Left colon (tissue), 2 donors: Measurements from ENCODE around the gene MMP23B. TPM values are rescaled to one million over a fixed set of nuclear protein-coding genes. Genes with fewer than 3 reads are reported as not detected.
"Not testable (repeated sequence)": the region's sequence is repeated elsewhere in the genome, so short reads cannot be mapped to it uniquely, and the experiment has no call there.

Experiments used
- ATAC-seq: fragments of 200-7000 bp; cut with Tn5 transposase; one replicate; pipeline ENCODE4 v1.9.1; 2020; ENCODE audit warnings: mild to moderate bottlenecking, moderate library complexity
- DNase-seq, 2 donors: peaks; one replicate each; pipeline ENCODE4 v3.0.0-alpha.2; 2020
- intact Hi-C, 2 donors: fragments of 100-400 bp; cut with DNase I in 1 of 2; cut with micrococcal nuclease in 1 of 2; formaldehyde crosslinking; loops; one replicate each; pipeline versions ENCODE4 v1.11.2 to v1.14.0; 2022; cut with DNase I, micrococcal nuclease
- total RNA-seq, 2 donors: library from RNA; stranded (reverse); fragmentation: NEBNext Ultra II Directional; extraction: Animal tissue kit (Norgen Biotek cat#: 25700); gene quantifications; one replicate each; pipeline ENCODE4 v1.2.1, GENCODE V29; 2021
- donor health status: DM: no; HTN: no; CAD: no.
- donor health status: DM: yes; HTN: yes; CAD: no.

Gene MMP23B
- total RNA-seq, 2 donors from 2014 or later = 1.2 to 7.2 TPM

GRCh38 chr1:1648265-1648664 is 16.3 kb downstream of the MMP23B start:
- ATAC-seq (peak; percentile 95), DNase-seq (peak; percentile 85 to 94)

DNA sequence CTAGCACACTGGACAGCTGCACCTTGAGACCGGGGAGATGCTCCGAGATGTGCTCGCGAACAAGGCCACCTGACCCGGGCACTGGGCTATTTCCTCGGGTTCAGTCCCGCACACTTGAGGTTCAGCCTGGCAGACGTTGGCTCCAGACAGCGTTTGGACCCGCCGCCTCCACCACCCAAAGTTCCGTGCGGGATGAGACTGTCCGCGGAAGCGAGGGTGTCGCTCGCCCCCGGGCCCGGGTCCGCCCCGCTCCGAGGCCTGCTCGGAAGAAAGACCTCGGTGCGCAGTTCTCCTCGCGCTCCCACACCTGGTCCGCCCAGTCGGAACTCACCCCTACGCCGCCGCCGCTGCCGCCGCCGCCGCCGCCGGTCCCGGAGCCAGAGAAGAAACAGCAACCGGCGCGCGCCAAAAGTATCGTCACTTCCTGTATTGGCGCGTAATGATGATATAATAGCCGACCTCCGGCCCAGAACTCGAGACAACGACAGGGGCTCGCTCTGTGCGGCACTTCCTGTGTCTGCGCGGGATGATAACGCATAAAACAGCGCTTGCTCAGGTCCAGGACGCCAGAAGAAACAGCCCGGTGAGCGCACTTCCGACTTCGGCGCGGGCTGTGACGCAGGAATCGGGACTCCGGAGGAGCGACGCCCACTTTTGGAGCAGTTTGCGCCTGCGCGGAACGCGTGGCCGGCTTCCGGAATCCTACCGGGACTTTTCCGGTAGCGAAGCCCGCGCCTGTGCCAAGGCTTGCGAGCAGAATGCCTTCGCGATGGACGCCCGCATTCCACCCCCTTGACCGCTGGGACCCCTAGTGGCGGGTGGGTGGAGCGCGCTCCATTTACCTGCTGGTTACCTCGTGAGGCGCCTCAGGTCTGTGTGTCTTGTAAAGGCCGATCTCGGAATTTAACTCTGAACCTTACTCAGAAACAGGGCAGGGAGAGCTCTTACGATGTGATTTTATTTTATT is 26.9 kb downstream of the MMP23B start, which contains the start of gene CDK11B:
Gene CDK11B, minus strand, starts transcription at position 422 of the 967 bp plus-strand sequence. CDS start 1,519 bp downstream, outside the sequence.
- intact Hi-C loops = not testable (repeated sequence)
- DNase-seq = peak; percentile 93 to 96
- ATAC-seq = peak; percentile 79

More at GRCh38 chr1:1648265-1648664, 16.3 kb downstream of the MMP23B start:
- intact Hi-C loops = not testable (repeated sequence)

GRCh38 chr1:1662392-1662791 is 30.4 kb downstream of the MMP23B start:
- intact Hi-C loops, DNase-seq, ATAC-seq: not testable (repeated sequence)

- ATAC-seq (peak; percentile 27), DNase-seq (peak in 1 of 2 donors; percentile 20)
- intact Hi-C loops = not testable (repeated sequence)
These were observed 31.0 kb downstream of the MMP23B start for GRCh38 chr1:1662830-1663560.

DNA sequence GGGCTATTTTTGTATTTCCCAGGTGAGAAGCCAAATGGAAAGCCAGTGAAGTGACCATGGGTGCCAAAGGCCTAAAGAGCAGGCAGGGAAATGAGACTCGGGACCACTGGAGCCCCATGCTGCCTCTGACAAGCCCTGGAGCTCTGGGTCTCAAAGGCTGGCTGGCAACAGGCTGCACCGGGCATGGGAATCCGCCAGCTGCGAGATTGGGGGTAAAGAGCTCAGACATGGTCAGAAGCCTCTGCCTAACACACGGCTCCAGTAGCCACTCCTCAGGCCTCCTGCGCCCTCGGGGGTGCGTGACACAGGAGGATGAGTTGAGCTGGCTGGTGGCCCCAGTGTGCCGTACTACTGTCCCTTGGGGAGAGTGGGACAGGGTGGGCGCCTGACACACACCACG is 32.3 kb downstream of the MMP23B start:
- ATAC-seq, intact Hi-C loops: not testable (repeated sequence)

GRCh38 chr1:1664941-1665814 is 33.2 kb downstream of the MMP23B start:
- DNase-seq (peak in 1 of 2 donors; percentile 22), ATAC-seq (peak; percentile 3)
- intact Hi-C loops = loop anchor here in 1 of 2 donors (5.0 kb wide), 1 partner anchor 62 kb away; no protein-coding TSS in a partner anchor

More for the DNA sequence above, 32.3 kb downstream of the MMP23B start:
- DNase-seq = not testable (repeated sequence)

GRCh38 chr1:1665815-1666251 is 33.9 kb downstream of the MMP23B start:
- intact Hi-C loops = loop anchor here in 1 of 2 donors (5.0 kb wide), 1 partner anchor 61 kb away; no protein-coding TSS in a partner anchor
- ATAC-seq (no peak), DNase-seq (peak in 1 of 2 donors; percentile 22)

GRCh38 chr1:1666526-1666925 is 34.6 kb downstream of the MMP23B start:
- intact Hi-C loops = loop anchor here in 1 of 2 donors (5.0 kb wide), 1 partner anchor 61 kb away; no protein-coding TSS in a partner anchor
- no peak for ATAC-seq
- peak in 1 of 2 donors; percentile 16 for DNase-seq

DNA sequence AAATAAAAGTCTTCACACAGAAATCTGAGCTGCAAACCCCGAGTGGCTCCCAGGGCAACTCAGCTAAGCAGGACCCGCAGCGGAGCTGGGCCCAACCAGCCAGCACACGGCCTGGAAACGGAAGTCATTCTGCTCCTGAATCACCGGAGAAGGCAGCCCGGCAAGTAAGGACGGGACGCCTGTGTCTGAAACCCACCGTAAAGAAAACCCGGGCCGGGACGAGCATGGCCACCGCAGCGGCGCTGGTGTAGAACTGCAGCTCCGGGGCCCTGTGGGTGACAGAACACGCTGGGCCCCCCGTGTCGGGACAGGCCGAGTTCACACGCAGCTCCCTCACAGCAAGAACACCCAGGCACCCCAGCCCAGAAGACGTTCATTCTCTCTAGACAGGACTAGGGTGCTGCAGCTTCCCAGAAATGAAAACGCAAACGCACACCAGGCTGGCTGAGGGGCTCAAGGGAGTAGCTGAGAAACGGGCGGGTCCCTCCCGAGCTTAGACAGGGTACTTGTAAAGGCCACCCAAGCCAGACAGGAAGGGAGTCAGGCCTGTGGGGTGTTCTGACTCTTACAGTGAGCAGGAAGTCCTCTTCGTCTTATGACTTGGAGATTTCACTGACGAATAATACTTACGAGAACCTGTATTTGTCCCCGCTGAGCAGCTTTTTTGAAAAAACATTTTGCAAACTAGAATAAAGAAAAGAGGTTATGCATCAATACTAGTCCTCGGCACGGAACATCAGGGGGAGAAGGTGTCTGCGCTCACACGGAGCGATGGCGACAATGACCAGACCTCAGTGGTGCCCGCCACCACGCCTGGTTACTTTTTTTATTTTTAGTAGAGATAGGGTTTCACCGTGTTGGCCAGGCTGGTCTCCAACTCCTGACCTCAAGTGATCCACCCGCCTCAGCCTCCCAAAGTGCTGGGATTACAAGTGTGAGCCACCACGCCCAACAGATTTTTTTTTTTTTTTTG is 37.8 kb downstream of the MMP23B start:
- ATAC-seq (no peak), DNase-seq (peak in 1 of 2 donors; percentile 19)
- intact Hi-C loops = loop anchor here in 1 of 2 donors (5.0 kb wide), 1 partner anchor 58 kb away; no protein-coding TSS in a partner anchor

- no peak for ATAC-seq
These were observed 38.9 kb downstream of the MMP23B start for GRCh38 chr1:1670866-1671265.

DNA sequence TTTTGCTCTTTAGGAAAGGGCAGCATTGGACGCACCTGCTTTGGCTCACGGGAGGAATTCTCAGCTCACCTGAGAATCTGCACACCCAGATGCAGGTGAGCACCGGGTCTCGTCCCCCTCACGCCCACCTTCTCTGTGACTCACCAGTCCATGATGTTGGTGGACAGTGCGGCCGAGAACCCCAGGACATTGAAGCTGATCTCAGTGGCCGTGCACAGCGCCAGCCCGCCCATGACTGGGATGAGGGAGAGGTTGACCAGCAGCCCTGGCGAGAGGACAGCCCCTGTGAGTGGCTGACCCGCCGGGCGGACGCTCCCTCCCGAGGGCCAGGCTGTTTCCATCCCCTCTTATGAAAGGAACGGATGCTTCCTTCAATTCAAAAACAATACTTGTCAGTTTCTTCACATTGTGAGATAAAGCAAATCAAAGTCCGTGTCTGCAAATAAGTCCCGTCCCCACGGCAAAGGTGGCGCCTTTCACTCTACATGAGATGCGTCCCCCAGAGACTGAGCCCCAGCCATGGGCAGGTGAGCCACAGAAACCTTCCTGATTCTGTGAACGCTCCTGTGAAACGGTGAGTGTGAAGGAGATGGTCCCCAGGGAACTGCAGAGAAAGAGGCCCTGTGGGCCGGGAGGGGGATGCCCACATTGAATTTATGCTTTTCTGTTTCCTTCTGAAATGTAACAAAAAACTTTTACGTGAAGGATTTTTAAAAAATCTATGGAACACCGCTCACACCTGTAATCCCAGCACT is 39.6 kb downstream of the MMP23B start:
- intact Hi-C loops = no loop called here
- DNase-seq (peak in 1 of 2 donors; percentile 19), ATAC-seq (no peak)

More at GRCh38 chr1:1670866-1671265, 38.9 kb downstream of the MMP23B start:
- intact Hi-C loops = no loop called here
- DNase-seq = peak in 1 of 2 donors; percentile 19

DNA sequence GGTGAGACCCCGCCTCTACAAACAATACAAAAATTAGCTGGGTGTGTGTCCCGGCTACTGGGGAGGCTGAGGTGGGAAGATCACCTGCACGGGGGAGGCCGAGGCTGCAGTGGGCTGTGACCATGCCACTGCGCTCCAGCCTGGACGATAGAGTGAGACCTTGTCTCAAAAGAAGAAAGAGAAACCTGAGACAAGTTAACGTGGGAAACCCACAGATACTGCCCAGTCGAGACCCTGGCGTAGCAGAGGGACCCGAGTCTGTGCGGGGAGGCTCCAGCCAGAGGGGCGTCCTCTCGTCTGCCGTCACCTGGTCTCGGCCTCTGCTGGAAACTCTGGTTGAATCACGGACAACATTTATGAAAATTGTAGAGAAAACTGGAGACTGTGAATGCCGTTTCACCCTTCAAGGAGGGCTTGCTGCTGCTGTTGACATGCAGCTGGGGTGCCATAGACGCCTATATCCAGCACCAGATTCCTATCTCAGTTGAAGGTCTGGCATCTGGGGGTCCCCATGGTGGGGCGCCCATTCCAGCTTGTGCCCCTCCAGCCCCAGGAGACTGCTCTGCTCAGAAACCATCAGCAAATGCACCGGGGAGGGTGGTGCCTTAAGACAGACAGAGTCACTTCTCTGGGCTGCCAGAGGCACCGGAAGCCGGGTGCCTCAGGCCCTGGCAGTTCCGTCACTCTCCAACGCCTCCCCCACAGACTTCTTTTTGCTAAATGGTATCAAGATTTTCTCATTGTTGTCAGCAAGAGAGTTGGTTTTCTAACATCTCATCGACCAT is 40.4 kb downstream of the MMP23B start:
- intact Hi-C loops = no loop called here
- DNase-seq (peak in 1 of 2 donors; percentile 11), ATAC-seq (no peak)

- DNase-seq, ATAC-seq, intact Hi-C loops: not testable (repeated sequence)
These were observed 42.8 kb downstream of the MMP23B start for GRCh38 chr1:1674806-1675205.

DNA sequence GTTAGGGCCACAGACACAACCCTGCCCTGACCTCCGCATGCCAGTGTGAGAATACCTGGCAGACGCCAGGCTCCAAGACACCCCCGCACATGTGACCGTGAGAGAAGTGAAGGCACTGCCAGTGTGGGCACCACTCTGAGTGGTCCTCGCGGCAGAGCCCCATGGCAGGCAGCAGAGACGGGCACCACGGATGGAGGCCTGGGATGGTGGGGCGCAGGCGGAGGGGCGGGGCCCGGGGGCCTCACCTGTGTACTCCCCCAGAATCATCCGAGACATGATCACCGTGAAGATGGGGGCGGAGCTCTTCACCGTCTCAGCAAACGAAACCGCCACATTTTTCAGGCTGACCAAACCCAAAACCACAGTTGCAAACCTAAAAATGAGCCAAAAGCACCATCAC is 43.2 kb downstream of the MMP23B start:
- DNase-seq, ATAC-seq, intact Hi-C loops: not testable (repeated sequence)

DNA sequence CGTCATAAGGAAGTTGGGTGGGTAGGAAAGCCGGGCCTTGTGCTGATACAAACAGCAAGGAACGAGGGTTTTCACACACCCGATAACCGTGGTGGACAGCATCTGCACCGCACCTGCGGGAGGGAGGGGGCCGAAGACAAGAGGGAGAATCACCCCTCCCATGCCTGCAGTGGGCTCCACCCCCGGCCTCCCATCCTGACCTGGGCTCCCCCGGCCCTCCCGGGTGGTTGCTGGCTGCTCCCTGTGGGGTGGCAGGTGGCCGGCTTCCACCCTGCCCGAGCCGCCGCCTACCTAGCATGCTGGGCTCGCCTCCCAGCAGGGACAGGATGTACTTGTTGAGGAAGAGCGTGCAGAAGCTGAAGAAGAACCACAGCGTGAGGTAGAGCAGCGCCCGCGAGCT is 44.1 kb downstream of the MMP23B start:
- intact Hi-C loops, ATAC-seq: not testable (repeated sequence)
- peak in 1 of 2 donors; percentile 1 for DNase-seq
